Measurements from ENCODE around the gene FAM184B.

The FAM184B gene

DNA sequence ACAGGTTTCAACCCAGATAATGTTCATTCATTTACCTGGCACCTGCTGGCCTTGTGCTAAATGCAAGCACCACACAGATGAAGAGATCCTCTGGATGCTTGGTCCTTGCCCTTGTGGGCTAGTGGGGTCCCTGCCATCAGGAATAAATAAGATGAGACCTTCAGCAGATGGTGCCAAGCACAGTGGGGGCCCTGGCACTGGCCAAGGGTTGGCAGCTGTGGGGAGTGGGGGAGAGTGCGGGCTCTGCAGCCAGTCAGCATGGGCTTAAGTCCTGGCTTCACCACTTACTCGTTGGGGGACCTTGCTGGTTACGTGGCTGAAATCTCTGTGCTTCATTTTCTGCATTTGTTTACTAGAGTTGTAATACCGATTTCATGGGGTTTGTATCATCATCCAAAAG, 197.5 kb downstream of the FAM184B start:
- no peak for DNase-seq (ENCODE audit: low read depth, low spot score)

- no peak for DNase-seq (ENCODE audit: low read depth, low spot score)
These were observed 198.1 kb downstream of the FAM184B start for GRCh38 chr4:17583276-17583675.

GRCh38 chr4:17580969-17581368, 200.5 kb downstream of the FAM184B start:
- no peak for DNase-seq (ENCODE audit: low read depth, low spot score)
